Renal cortical epithelial cell (primary cell): Measurements from ENCODE around the gene TH. TPM values are rescaled to one million over a fixed set of nuclear protein-coding genes. Genes with fewer than 3 reads are reported as not detected.

Experiments used
- DNase-seq: peaks from one replicate; pipeline ENCODE4 v3.0.0-alpha.2; 2011; ENCODE audit warnings: low read depth
- total RNA-seq: library from RNA; depleted of rRNA; stranded (reverse); fragments of >200 nt; gene quantifications from 2 replicates; pipeline ENCODE4 v1.2.3, GENCODE V29; 2014

Gene TH
- total RNA-seq, 1 donor from 2014 or later = 0.30 TPM

DNA sequence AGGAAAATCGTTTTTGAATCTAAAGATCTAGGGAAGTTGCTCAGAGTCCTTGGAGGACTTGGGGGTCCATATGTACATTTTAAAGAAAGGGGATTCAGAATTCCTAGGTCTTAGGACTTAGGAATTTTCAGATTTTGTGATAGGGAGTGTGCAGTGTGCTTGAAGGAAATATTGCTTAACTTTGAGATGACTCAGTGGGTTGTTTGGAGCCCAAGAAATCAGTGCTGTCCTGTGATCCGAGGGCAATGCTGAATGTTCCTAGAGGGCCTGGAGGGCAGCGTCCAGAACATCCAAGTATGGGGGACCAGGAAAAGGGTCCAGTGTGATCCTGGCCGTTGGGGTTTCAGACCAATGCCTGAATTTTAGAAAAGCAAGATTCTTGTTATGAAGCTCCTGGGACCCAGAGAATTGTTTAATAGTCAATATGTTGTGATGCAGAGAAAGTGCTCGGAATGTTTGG is 29.3 kb downstream of the TH start:
- peak; percentile 47 for DNase-seq

DNA sequence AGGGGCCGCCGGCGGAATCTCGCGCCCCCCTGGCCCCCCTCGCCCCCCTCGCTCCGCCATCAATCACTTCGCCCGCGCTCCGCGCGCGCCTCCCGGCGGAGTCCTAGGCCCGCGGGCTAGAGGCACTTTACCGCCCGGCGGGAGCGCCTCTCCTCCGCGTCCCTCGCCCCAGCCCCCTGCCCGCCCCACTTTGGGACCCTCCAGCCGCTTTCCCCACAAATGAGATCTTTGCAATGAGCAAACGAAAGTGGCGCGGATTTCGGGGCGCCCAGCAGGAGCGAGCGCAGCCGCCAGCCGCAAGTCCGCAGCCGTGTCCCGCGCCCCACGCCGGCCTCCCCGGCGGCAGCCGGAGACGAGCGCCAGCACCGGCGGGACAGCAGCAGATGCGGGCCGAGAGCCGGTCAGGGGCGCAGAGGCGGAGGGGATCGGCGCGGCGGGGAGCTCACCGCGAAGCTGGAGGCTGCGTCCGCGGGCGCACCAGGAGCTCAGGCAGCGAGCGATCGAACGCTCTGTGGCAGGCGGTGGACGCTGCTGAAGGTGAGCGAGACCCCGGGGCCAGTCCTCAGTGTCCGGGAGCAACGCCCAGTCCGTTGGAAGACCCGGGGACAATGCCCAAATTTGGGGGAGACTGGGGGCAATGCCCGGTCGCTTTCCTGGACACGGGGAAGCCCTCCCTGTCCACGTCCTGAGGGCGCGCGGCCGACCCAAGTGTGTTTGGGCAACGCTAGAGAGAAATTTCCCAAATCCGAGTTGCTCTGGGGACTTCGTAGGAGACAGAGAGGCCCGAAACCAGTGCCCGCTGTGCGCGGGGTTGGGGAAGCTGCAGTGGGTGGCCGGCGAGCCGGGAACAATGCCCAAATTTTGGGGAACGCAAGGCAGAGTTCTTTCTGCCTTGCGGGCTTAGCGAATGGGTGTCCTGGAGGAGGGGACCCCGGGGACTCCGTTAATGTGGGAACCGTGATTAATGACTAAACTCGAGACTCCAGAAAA is 30.9 kb downstream of the TH start:
- DNase-seq = no peak

DNA sequence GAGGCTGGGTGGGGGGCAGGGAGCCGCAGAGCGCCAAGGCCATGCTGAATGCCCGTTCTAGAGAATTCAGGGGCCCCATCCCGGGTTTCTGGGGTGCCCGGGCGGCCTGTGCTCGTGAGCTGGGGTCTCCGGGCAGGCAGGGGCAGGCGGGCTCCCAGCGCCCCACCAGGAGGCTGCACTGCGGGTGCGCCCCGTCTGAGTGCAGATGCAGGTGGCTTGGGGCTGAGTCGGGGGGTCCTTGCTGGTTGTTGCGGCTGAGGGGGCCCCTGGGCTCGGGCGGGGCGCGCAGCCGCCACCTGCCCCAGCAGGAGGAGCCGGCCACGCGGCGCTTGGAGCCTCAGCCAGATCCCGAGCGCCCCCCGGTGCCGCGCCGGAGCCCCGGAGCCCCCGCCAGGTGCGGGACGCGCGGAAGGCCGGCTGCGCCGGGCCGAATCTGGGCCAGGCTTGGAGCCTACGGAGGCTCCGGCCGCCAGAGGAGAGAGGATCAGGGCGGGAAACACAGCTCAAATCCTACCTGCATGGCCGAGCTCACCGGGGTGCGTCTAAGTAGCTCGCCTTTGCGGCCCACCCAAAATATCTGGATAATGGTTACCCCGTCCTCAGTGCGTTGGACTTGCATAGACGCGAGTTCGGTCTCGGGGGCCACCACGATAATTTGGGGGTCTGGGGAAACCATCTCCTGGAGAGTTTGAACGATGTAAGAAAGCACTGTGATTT is 31.8 kb downstream of the TH start:
- DNase-seq = no peak

DNA sequence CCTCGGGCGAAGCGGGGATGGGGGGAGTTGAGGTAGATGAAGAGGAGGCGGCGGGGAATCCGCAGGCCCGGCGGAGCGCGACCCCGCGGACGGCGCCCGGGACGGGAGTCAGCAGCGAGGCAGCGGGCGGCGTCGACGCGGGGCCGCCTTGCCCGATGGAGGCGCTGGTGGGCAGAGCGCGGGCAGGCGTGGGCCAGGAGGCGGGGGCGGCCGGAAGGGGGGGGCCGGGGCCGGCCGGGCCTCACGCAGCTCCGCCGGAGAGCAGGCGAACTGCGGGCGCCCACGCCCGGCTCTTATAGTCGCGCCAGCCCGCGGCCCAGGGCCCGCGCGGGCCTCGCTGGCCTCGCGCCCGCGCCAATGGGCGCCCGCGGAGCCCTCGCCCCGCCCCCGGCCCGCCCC is 32.5 kb downstream of the TH start, which contains the start of gene IGF2:
TSS of gene IGF2 (minus strand) at position 267 of the 399 bp plus-strand sequence. CDS start 3,866 bp downstream, outside the sequence.
- no peak for DNase-seq

DNA sequence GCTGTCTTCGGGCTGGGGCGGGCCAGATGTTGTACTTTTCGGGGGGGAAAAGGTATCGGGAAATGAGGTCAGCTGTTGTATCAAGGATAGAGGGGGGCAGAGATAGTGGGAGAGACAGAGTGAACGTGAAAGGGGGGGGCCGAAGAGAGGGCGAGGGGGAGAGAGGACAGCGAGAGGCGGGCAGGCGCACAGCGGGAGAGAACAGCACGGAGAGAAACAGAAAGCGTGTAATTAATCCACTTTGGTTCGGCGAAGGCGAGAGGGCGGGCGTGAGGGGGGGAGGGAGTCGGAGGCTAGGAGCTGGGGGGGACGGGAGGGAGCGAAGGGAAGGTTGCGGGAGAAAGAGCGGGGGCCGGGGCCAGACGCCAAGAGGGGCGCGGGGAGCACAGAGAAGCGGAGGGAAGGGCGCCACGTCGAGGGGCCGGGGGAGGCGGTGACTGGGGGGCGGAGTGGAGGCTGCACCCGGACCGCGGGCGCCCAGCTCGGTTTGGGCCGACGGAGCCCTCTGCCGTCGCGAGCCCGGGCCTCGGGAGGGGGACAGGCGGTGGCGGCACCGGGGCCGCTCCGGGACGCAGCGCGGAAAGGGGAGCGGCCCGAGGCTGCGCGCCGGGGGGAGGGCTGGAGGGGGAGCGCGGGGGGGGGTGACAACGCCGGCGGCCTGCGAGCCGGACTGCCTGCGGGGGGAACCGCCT is 33.0 kb downstream of the TH start:
- no peak for DNase-seq

DNA sequence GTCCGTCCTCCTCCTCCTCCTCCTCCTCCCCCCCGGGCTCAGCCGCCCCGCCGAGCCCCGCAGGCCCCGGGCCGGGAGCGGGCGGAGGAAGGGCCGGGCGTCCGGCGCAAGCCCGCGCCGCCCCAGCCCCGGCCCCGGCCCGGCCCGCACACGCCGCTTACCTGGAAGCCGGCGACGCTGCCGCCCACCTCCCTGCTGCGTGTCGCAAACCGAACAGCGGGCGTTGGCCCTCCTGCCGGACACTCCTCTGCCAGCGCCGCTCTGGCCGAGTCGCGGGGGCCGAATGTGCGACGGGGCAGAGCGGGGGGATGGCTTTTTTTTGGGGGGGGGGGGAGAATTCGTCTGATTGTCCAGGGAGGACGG is 33.6 kb downstream of the TH start:
- DNase-seq = no peak

DNA sequence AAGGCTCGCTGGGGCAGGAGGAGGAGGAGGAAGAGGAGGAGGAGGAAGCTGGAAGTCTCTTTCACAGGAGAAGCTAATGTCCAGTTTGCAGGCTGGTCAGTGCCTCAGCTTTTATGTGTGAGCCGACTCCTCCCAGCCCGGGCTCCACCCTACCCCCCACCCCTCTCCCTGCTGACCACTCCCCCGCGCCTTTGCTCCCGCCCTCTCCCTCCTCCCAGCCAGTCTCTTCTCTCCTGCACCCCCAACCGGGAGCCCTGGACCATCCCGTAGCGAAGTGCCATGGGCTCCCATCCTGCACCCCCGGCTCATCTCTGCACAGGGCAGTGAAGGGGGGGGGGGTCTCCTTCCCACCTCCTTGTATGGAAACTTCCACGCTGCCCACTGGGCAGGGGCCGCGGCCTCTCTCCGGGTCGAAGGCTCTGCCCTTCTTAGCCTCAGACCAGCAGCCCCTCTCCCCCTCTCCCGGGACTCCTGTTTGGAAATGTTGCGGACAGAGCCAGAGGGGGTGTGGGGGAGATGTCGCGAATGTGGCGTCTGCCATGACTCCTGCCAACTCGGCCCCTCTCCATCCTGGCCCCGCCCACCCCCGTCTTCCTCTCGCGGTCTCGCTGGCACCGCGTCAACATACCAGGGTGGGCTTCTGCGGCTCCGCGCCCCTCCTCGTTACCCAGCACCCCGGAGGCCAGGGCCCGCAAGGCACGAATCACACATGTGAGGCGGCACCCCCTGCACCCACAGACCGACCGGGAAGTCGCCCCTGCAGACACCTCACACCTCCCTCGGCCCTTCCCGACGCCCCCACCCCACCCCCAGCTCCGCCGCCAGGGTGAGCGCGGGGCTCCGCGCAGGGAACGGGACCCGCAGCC is 34.2 kb downstream of the TH start:
- DNase-seq = peak; percentile 22

DNA sequence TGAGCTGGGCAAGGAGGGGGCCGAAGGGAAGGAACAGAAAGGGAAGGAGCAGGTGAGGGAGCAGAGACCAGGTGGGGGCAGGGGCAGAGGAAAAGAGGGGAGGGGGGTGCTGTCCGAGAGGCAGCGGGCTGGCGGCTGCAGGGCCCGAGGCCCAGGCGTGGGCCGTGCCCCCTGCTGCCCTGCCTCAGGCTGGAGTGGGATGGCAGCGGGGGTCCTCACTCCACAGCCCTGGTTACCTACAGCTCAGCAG is 34.7 kb downstream of the TH start:
- DNase-seq = no peak

DNA sequence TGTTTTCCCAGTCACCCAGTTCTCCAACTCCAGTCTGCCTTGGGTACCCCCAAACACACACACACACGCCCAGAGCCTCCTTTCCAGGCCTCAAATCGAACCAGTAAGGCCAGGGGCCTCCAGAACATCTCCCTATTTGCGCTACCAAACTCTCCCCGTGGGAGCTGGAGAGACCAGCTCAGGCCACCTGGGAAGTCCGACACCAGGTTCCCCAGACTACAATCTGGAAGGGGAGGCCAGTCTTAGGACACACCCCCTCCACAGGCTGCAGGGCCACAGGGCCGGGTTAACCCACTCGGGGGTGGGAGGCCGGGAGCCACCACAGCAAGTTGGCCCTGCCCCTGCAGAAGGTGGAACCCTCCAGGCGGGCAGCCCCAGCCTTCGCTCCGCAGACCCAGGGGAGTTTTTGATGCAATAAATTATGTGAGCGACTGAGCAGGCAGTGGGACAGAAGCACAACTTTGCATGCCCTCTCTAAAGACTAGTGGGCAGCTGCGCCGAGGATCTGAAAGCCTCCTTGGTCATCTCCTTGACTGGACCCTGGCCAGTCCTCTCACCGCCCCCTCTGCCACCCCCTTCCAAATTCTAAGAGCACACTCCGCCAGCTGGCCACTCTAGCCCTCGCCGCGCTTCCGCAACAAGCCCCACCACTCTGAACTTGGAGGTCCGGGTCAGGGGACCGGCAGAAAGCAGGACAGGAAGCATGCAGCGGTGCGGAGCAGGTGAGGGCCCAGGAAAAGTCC is 35.2 kb downstream of the TH start:
- DNase-seq = no peak

DNA sequence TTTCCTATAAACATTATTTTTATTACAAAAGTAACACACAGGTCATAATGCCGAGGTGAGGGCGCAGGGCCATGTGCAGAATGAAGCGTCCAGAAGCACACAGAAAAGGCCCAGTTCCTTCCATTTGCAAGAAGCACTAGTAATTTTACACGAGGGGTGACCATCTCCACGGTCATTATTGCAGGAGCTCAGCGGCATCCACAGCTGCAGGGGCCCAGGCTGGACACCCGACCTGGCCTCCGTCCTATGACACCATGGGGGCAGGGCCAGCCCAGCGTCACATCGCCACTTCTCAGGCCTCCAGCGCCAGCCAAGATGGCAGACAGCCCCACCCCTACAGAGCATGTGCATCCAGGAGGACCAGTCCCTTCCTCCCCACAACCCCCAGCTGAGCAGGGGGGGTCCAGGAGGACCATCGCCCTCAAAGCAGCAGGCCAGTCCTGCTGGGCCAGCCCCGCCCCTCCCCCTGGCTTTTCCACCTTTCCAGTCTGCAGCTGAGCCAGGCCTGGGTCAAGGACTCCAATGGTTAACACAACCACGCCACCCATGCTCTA is 35.9 kb downstream of the TH start:
- no peak for DNase-seq

DNA sequence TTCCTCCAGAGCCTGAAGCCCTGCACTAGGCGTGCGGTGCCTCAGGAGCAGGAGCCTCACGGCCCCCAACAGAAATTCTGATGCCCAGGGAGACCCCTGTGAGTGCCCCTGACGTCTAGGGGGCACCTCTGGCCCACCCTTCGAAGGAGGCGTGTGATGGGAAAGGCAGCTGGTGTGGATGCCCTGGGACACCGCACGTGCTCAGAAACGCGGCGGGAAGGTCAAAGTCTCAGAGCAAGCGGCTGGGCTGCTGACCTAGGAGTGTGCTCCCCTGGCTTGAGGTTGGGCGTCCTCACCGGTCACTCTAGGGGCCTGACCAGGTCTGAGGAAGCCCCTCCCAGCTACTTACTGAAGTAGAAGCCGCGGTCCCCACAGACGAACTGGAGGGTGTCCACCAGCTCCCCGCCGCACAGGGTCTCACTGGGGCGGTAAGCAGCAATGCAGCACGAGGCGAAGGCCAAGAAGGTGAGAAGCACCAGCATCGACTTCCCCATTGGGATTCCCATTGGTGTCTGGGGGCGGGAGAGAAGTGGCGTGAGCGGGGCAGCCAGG is 36.5 kb downstream of the TH start:
- DNase-seq = no peak

DNA sequence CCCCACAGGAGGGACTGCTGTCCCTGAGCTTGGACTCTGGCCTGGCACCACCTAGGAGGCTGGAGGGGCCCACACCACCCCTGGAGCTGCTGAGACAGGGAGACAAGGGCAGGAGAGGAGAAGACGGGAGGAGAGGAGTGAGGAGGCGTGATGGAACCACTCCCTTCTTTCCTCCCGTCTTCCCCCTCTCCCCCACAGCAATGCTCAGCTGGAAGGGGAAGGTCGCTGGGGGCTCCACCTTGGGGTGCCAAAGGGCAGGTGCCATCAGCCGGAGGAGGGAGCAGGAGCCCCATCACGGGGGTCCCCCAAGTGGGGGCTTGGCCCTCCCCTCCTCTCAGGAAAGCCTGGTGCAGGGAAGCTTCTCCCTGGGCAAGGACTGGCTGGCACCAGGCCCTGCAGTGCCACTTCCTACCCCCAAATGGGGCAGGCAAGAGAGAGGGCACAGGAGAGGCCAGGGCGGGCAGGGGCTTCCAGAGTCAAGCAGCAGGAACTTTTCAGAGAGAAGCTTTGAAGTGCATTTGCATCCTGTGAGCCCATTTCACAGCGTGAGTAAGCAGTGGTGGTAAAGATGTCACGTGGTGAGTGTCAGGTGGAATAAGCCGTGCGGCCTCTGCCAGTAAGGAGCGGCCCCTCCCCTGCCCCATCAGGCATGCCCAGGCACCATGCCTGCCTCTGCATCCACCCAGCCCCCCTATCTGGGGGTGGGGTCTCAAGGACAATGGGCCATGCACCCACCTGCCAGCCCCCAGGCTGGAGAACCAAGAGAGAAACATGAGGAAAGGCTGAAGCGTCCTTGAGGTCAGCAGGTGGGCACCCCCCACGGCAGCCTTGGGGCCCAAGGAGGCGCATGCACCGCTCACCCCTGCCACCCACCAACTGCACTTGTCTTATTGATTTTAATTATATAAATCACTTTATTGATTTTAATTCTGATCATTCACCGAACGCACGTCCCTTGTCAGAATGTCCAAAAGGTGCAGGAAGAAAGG is 37.3 kb downstream of the TH start:
- DNase-seq = no peak

DNA sequence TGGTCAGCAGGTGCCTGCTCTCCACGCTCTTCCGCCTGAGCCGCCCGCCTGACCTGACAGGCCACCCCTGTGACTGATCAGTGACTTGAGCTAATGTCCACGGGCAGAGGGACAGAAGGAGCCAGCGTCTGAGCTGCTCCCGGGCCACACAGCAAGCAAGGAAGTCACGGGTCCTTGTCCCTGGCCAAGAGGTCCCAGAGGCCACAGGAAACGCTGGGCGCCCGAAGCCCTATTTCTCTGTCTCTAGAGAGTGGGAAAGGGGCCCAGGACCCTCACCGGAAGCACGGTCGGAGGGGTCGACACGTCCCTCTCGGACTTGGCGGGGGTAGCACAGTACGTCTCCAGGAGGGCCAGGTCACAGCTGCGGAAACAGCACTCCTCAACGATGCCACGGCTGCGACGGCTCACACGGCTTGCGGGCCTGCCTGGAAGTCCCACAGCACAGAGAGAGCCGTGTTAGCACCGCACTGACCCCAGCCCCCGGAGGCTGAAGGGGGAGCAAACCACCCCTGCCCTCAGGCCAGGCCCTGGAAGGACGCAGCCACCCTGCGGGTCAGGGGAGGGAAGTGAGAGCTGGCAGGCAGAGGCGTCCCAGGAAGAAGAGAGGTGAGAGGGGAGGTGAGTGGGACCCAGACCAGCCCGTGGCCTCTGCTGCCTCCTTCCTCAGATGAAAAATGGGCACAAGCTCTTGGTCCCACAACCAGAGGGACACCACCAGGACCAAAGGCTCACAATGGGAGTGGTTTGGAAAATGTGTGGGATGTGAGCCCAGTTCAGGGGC is 38.2 kb downstream of the TH start:
- no peak for DNase-seq

DNA sequence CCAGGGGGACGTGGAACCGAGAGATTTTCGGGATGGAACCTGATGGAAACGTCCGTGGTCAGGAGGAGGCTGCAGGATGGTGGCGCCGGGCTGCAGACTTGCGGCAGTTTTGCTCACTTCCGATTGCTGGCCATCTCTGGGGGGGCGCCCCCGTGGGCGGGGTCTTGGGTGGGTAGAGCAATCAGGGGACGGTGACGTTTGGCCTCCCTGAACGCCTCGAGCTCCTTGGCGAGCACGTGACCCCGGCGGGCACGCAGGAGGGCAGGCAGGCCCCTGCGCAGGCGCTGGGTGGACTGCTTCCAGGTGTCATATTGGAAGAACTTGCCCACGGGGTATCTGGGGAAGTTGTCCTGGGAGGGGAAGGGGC is 38.8 kb downstream of the TH start:
- DNase-seq = no peak

DNA sequence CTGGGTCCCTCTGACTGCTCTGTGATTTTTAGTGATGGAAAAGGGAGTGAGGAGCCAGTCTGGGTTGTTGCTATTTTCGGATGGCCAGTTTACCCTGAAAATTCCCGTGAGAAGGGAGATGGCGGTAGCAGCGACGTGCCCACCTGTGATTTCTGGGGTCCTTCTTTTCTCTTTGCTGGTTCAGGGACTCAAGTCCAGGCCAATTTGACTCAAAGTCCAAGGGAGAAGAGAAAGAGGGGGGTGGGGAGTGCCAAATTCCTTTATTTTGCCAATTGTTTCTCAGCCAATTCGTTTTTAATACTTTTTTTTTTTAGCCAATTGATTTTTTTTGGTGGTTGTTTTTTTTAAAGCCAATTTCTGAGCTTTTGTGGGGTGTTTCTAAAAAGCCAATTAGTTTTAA is 39.4 kb downstream of the TH start:
- DNase-seq = no peak

DNA sequence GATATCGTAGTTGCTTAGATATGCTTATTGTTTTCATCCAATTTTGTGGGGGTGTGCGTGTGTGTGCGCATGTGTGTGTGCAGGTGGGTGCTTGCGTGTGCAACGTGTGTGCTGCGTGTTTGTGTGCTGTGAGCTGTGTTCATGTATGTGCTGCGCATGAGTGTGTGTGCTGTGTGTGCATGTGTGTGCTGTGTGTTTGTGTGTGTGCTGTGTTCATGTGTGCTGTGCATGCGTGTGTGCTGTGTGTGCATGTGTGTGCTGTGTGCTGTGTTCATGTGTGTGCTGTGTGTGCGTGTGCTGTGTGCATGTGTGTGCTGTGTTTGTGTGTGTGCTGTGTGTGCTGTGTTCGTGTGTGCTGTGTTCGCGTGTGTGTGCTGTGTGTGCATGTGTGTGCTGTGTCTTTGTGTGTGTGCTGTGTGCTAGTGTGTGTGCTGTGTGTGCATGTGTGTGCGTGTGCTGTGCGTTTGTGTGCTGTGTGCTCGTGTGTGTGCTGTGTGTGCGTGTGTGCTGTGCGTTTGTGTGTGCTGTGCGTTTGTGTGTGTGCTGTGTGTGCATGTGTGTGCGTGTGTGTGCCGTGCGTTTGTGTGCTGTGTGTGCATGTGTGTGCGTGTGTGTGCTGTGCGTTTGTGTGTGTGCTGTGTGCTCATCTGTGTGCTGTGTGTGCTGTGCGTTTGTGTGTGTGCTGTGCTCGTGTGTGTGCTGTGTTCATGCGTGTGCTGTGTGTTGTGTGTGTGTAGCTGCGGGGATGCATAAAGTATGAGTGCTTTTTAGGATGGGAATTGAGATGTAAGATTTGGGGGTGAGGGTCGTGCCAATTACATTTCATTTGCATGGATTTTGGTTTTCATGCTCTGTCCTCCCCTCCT is 40.0 kb downstream of the TH start:
- no peak for DNase-seq

DNA sequence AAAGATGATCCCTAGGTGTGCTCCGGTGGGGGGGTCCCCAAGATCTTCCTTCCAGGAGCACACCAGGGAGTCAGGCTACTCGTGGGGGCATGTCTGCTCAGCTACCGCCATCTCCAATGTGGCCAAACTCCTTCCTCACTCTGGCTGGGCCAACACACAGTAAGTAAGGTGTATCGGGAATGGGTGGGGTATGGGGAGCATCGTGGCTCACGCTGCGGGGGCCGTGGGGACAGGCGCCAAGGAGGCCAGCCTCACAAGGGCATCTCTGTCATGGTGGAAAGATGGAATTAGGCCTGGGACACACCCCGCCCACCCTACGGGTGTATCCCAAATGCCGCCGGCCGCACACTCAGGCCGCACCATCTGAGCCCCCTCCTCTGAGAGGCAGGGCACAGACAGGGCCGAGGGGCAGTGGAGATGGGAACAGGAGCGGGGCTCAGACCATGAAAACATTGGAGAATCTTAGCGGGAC is 40.7 kb downstream of the TH start:
- no peak for DNase-seq
